Adrenal gland (tissue), 12 donors: Measurements from ENCODE around the gene CPT1C. TPM values are rescaled to one million over a fixed set of nuclear protein-coding genes. Genes with fewer than 3 reads are reported as not detected.

Source experiments
- DNase-seq, 7 donors: peaks; one replicate each; pipeline ENCODE4 v3.0.0-alpha.2; 2019 to 2020
- H3K27ac ChIP-seq, 5 donors: fragments of 200-600 bp; sonication (generic) in 4 of 5; 1 replicate in 3 of 5; 2 replicates in 2 of 5; pipeline versions ENCODE4 v1.5.1 to v1.8.0; 2016 to 2020; ENCODE audit warnings: mild to moderate bottlenecking in 1 of 5
- H3K27me3 ChIP-seq: fragments of 200-600 bp; 2 replicates; pipeline ENCODE4 v1.8.0; 2021
- H3K36me3 ChIP-seq, 2 donors: fragments of 200-600 bp; replicated peaks in 1 of 2; 1 replicate in 1 of 2; 2 replicates in 1 of 2; pipeline versions ENCODE4 v1.5.1 to v1.8.0; 2018 to 2022
- H3K4me1 ChIP-seq, 2 donors: fragments of 200-600 bp; replicated peaks in 1 of 2; 1 replicate in 1 of 2; 2 replicates in 1 of 2; pipeline versions ENCODE4 v1.5.1 to v1.8.0; 2018 to 2021
- H3K4me3 ChIP-seq, 4 donors: fragments of 200-600 bp; sonication (generic) in 3 of 4; one replicate each; pipeline ENCODE4 v1.5.1; 2016 to 2018
- H3K9me3 ChIP-seq, 3 donors: fragments of 200-600 bp; sonication (generic) in 1 of 3; replicated peaks in 1 of 3; 1 replicate in 2 of 3; 2 replicates in 1 of 3; pipeline versions ENCODE4 v1.5.1 to v1.8.0; 2016 to 2021
- POLR2A ChIP-seq, 2 donors: fragments of 450-650 bp; IDR thresholded peaks; one replicate each; pipeline ENCODE4 v1.6.1; 2017; ENCODE audit warnings: antibody characterized with exemption in 2 of 2, mild to moderate bottlenecking in 2 of 2, moderate library complexity in 1 of 2
- WGBS, 4 donors: extraction: QIAGEN DNeasy Blood & Tissue Kit in 2 of 4; methylation state at CpG; one replicate each; pipeline versions ENCODE4 v1.1.5 to v1.1.7; 2013 to 2017; 5-methylcytosine and 5-hydroxymethylcytosine counted together
- intact Hi-C, 2 donors: fragments of 100-400 bp; cut with DNase I; formaldehyde crosslinking; loops; one replicate each; pipeline versions ENCODE4 v1.14.1 to v1.15.0; 2022 to 2023
- microRNA-seq, 3 donors: library from miRNA; unstranded; fragments of <30 nt; microRNA quantifications; one replicate each; pipeline ENCODE4, GENCODE V29; 2017 to 2020
- polyA plus RNA-seq, 3 donors: library from polyadenylated mRNA; stranded (reverse); fragments of 200-250 nt in 2 of 3; fragments of 350-450 nt in 1 of 3; fragmentation: Illumina TruSeq in 1 of 3; extraction: RNeasy Lipid Tissue Mini Kit (QIAGEN cat#74804) in 1 of 3; gene quantifications; one replicate each; pipeline ENCODE4 v1.2.3, GENCODE V29; 2013 to 2014
- small RNA-seq, 2 donors: library from RNA; depleted of rRNA; stranded (forward); fragments of <200 nt; gene quantifications; one replicate each; pipeline ENCODE3, GENCODE V24; 2016
- total RNA-seq, 9 donors: library from RNA; depleted of rRNA in 4 of 9; stranded (reverse); fragments of >200 nt in 4 of 9; fragments of 120-200 nt in 1 of 9; fragmentation: NEBNext Ultra II Directional in 1 of 9; extraction: Animal tissue kit (Norgen Biotek cat#: 25700) in 1 of 9; gene quantifications; one replicate each; pipeline versions ENCODE4 v1.1.0 to v1.2.4, GENCODE V29; 2013 to 2023
- TF ChIP-seq, protein P1 (sequence below), 6 experiments: fragments of 450-650 bp in 4 of 6; fragments of 200-600 bp in 2 of 6; sonication (generic) in 1 of 6; IDR thresholded peaks; 1 replicate in 5 of 6; 2 replicates in 1 of 6; pipeline versions ENCODE4 v1.5.1 to v1.8.0; 2016 to 2021; ENCODE audit warnings: antibody characterized with exemption in 6 of 6, mild to moderate bottlenecking in 2 of 6, moderate library complexity in 1 of 6
- donor health status: healthy with polysubstance abuse.
- donor health status: Bipolar disorder and iron deficiency.
- donor health status: DM: yes; HTN: yes; CAD: no.
- donor health status: DM: no; HTN: no; CAD: no.
- donor health status: DM: no; HTN: no; CAD: no.
- donor health status: DM: yes; HTN: yes; CAD: no.

Gene CPT1C
- total and polyA plus RNA-seq, 12 donors = 2.4 to 55.7 (median 5.9) TPM; not detected in 1

DNA sequence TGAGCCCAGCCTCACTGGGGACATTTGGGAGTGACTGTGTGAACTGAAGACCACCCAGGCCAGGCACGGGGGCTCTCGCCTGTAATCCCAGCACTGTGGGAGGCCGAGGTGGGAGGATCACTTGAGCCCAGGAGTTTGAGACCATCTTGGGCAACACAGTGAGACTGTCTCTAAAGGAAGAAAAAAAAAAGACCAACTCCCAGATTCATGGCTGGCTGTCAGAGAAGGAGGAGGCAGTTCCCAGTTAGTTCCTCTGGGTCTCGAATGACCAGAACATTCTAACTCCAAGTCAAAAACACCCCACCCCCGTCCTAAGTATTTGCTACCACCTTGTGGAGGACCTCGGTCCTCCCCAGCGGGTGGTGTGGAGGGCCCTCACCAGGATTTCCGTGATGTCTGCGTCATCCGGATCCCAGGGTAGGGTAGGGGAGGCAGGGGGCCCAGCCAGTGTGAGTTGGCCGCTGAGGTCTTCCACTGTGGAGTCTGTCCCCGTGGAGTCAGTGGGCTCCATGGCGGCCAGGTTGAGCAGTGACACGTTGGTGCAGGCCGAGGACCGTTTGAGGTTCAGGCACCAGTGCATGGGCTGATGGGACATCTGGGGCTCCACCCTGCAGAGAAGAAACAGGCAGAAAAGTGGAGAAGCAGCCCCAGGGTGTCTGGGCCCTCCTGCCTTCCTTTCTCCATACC is 70.9 kb downstream of the CPT1C start:
- 66 to 77% (median 73%) methylated on average over 8 to 16 of the region's 16 CpGs for WGBS, 4 donors
- H3K27ac ChIP-seq = peak overlapping the region in 3 of 5 donors; percentile 32 to 38 (median 34)
- intact Hi-C loops = no loop called here

DNA sequence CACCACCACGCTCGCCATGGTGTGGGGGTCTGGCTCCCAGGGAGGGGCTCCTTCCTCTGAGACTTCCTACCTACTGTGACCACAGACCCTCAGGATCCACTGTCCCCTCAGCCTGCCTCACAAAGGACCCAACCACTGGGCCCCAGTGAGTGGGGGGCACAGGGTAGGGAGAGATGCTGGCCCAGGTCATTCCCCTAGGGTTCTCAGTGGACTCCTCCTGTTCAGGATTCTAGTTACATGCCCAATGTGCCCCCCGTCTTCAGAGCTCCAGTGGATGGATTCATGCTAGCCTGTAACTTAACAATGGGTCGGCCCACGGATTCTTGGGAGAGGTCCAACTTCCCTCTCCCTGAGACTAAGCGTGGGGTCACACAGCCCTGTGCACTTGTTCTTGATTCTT is 72.3 kb downstream of the CPT1C start, which contains the start of gene TSKS:
TSS of gene TSKS (minus strand) at position 77 of the 400 bp plus-strand sequence. CDS start at position 18, 59 bp downstream.
- Histone ChIP-seq H3K9me3 (no peaks in the 10 kb centered on the region), H3K4me3 (no peak within 1 kb of the TSS), H3K36me3 (no peaks in the 10 kb centered on the region), H3K4me1 (peaks cover 17 to 23% of the 10 kb centered on the region in 2 donors), H3K27me3 (no peaks in the 10 kb centered on the region), H3K27ac (no peak within 1 kb of the TSS)
- TF ChIP-seq POLR2A (IDR thresholded peaks at IDR 0.05) = no peak
- TF ChIP-seq, protein P1, sequence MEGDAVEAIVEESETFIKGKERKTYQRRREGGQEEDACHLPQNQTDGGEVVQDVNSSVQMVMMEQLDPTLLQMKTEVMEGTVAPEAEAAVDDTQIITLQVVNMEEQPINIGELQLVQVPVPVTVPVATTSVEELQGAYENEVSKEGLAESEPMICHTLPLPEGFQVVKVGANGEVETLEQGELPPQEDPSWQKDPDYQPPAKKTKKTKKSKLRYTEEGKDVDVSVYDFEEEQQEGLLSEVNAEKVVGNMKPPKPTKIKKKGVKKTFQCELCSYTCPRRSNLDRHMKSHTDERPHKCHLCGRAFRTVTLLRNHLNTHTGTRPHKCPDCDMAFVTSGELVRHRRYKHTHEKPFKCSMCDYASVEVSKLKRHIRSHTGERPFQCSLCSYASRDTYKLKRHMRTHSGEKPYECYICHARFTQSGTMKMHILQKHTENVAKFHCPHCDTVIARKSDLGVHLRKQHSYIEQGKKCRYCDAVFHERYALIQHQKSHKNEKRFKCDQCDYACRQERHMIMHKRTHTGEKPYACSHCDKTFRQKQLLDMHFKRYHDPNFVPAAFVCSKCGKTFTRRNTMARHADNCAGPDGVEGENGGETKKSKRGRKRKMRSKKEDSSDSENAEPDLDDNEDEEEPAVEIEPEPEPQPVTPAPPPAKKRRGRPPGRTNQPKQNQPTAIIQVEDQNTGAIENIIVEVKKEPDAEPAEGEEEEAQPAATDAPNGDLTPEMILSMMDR (IDR thresholded peaks at IDR 0.05) = no peak
- WGBS, 4 donors = 65 to 84% (median 77%) methylated on average over 5 to 6 of the region's 6 CpGs
- DNase-seq = no peak
- intact Hi-C loops = no loop called here

More for the DNA sequence above, 70.9 kb downstream of the CPT1C start:
- no peaks in the 10 kb centered on the region for H3K36me3 ChIP-seq
- peaks cover 17% of the 10 kb centered on the region in 2 donors for H3K4me1 ChIP-seq
- TF ChIP-seq POLR2A (IDR thresholded peaks at IDR 0.05) = no peak
- TF ChIP-seq, protein P1 (IDR thresholded peaks at IDR 0.05) = no peak
- no peaks in the 10 kb centered on the region for H3K9me3 ChIP-seq
- no peaks in the 10 kb centered on the region for H3K27me3 ChIP-seq
- H3K4me3 ChIP-seq = no peak overlapping the region
- DNase-seq = peak in 1 of 7 donors; percentile 40

Small RNA genes lying within 50 kb of the gene (microRNA-seq; reads per million reads assigned to microRNA genes)
- 0 to 0.28 (median 0) reads per million in 3 donors for gene MIR5088

Small RNA genes lying within 50 kb of the gene (small RNA-seq; reads per million reads assigned to genes)
- gene MIR5088 = 0 to 0.17 reads per million in 2 donors

Other genes starting within 250 kb of the CPT1C start
- gene SLC17A7, start 249.6 kb upstream of the CPT1C start, total RNA-seq = 1 to 10 TPM in 5 of 9 donors, under 1 TPM in 4; 0.06 to 9.6 (median 1.3) TPM
- gene SLC17A7, start 249.6 kb upstream of the CPT1C start, polyA plus RNA-seq = 1 to 10 TPM in 2 of 3 donors, under 1 TPM in 1; 0.18 to 1.9 (median 1.0) TPM
- 100 to 1,000 TPM in 4 of 9 donors, 10 to 100 TPM in 5; 63.1 to 131 (median 87.2) TPM for gene PIH1D1, start 239.3 kb upstream of the CPT1C start, total RNA-seq
- 100 to 1,000 TPM in 1 of 3 donors, 10 to 100 TPM in 2; 26.6 to 103 (median 72.3) TPM for gene PIH1D1, start 239.3 kb upstream of the CPT1C start, polyA plus RNA-seq
- gene ALDH16A1, start 237.9 kb upstream of the CPT1C start, total RNA-seq = 10 to 100 TPM; 15.1 to 47.8 (median 29.1) TPM
- 10 to 100 TPM in 2 of 3 donors, 1 to 10 TPM in 1; 3.6 to 95.5 (median 86.7) TPM for gene ALDH16A1, start 237.9 kb upstream of the CPT1C start, polyA plus RNA-seq
- 10 to 100 TPM in 3 of 9 donors, 1 to 10 TPM in 6; 1.2 to 10.6 (median 8.4) TPM for gene FLT3LG, start 216.9 kb upstream of the CPT1C start, total RNA-seq
- 10 to 100 TPM in 2 of 3 donors, 1 to 10 TPM in 1; 1.8 to 33.8 (median 24.7) TPM for gene FLT3LG, start 216.9 kb upstream of the CPT1C start, polyA plus RNA-seq
- 1,000 to 10,000 TPM; 2,402 to 3,504 (median 2,570) TPM for gene RPL13A, start 203.5 kb upstream of the CPT1C start, total RNA-seq
- 1,000 to 10,000 TPM; 1,750 to 2,828 (median 2,567) TPM for gene RPL13A, start 203.5 kb upstream of the CPT1C start, polyA plus RNA-seq
- gene RPS11, start 194.7 kb upstream of the CPT1C start, total RNA-seq = 1,000 to 10,000 TPM; 1,528 to 3,971 (median 2,257) TPM
- gene RPS11, start 194.7 kb upstream of the CPT1C start, polyA plus RNA-seq = 1,000 to 10,000 TPM; 2,684 to 4,591 (median 2,733) TPM
- 100 to 1,000 TPM; 101 to 505 (median 351) TPM for gene FCGRT, start 178.5 kb upstream of the CPT1C start, total RNA-seq
- gene FCGRT, start 178.5 kb upstream of the CPT1C start, polyA plus RNA-seq = 100 to 1,000 TPM in 2 of 3 donors, 10 to 100 TPM in 1; 90.2 to 253 (median 218) TPM
- 10 to 100 TPM in 8 of 9 donors, 1 to 10 TPM in 1; 8.0 to 56.4 (median 33.1) TPM for gene RCN3, start 163.1 kb upstream of the CPT1C start, total RNA-seq
- gene RCN3, start 163.1 kb upstream of the CPT1C start, polyA plus RNA-seq = 100 to 1,000 TPM in 2 of 3 donors, 1 to 10 TPM in 1; 9.3 to 232 (median 120) TPM
- 10 to 100 TPM; 53.3 to 98.2 (median 63.8) TPM for gene NOSIP, start 110.6 kb upstream of the CPT1C start, total RNA-seq
- 100 to 1,000 TPM in 2 of 3 donors, 10 to 100 TPM in 1; 35.0 to 159 (median 145) TPM for gene NOSIP, start 110.6 kb upstream of the CPT1C start, polyA plus RNA-seq
- 1 to 10 TPM in 2 of 9 donors, under 1 TPM in 5, not detected in 2; 0.28 to 1.2 (median 0.87) TPM for gene PRRG2, start 109.8 kb upstream of the CPT1C start, total RNA-seq
- gene PRRG2, start 109.8 kb upstream of the CPT1C start, polyA plus RNA-seq = 1 to 10 TPM in 1 of 3 donors, under 1 TPM in 2; 0.33 to 1.2 (median 0.71) TPM
- 10 to 100 TPM in 8 of 9 donors, 1 to 10 TPM in 1; 2.9 to 39.3 (median 17.6) TPM for gene PRR12, start 99.9 kb upstream of the CPT1C start, total RNA-seq
- gene PRR12, start 99.9 kb upstream of the CPT1C start, polyA plus RNA-seq = 10 to 100 TPM in 1 of 3 donors, 1 to 10 TPM in 2; 4.2 to 49.8 (median 9.5) TPM
- 10 to 100 TPM in 8 of 9 donors, 1 to 10 TPM in 1; 6.8 to 77.9 (median 37.4) TPM for gene RRAS, start 51.0 kb upstream of the CPT1C start, total RNA-seq
- gene RRAS, start 51.0 kb upstream of the CPT1C start, polyA plus RNA-seq = 100 to 1,000 TPM in 2 of 3 donors, 10 to 100 TPM in 1; 21.9 to 180 (median 167) TPM
- 10 to 100 TPM in 8 of 9 donors, 1 to 10 TPM in 1; 4.2 to 81.3 (median 45.8) TPM for gene SCAF1, start 48.9 kb upstream of the CPT1C start, total RNA-seq
- gene SCAF1, start 48.9 kb upstream of the CPT1C start, polyA plus RNA-seq = 10 to 100 TPM in 2 of 3 donors, 1 to 10 TPM in 1; 7.9 to 67.7 (median 27.1) TPM
- 100 to 1,000 TPM in 2 of 9 donors, 10 to 100 TPM in 7; 33.7 to 108 (median 64.1) TPM for gene IRF3, start 25.3 kb upstream of the CPT1C start, total RNA-seq
- 100 to 1,000 TPM in 2 of 3 donors, 10 to 100 TPM in 1; 23.2 to 328 (median 159) TPM for gene IRF3, start 25.3 kb upstream of the CPT1C start, polyA plus RNA-seq
- 10 to 100 TPM in 4 of 9 donors, 1 to 10 TPM in 5; 3.3 to 16.3 (median 9.7) TPM for gene BCL2L12, start 25.2 kb upstream of the CPT1C start, total RNA-seq
- gene BCL2L12, start 25.2 kb upstream of the CPT1C start, polyA plus RNA-seq = 10 to 100 TPM in 2 of 3 donors, 1 to 10 TPM in 1; 3.5 to 15.4 (median 13.9) TPM
- 100 to 1,000 TPM in 8 of 9 donors, 10 to 100 TPM in 1; 80.4 to 262 (median 160) TPM for gene PRMT1, start 13.8 kb upstream of the CPT1C start, total RNA-seq
- gene PRMT1, start 13.8 kb upstream of the CPT1C start, polyA plus RNA-seq = 100 to 1,000 TPM; 158 to 198 (median 179) TPM
- gene ADM5, start 1.5 kb upstream of the CPT1C start, total RNA-seq = 1 to 10 TPM in 1 of 9 donors, under 1 TPM in 8; 0.18 to 1.2 (median 0.55) TPM
- gene ADM5, start 1.5 kb upstream of the CPT1C start, polyA plus RNA-seq = 1 to 10 TPM in 2 of 3 donors, not detected in 1; 1.9 to 2.0 TPM
- gene TSKS, start 72.2 kb downstream of the CPT1C start, total RNA-seq = under 1 TPM in 5 of 9 donors, not detected in 4; 0.11 to 0.47 (median 0.29) TPM
- gene TSKS, start 72.2 kb downstream of the CPT1C start, polyA plus RNA-seq = 1 to 10 TPM in 1 of 3 donors, under 1 TPM in 1, not detected in 1; 0.94 to 1.7 TPM
- 100 to 1,000 TPM in 8 of 9 donors, 10 to 100 TPM in 1; 59.8 to 455 (median 262) TPM for gene AP2A1, start 75.9 kb downstream of the CPT1C start, total RNA-seq
- 100 to 1,000 TPM in 1 of 3 donors, 10 to 100 TPM in 2; 71.5 to 131 (median 90.3) TPM for gene AP2A1, start 75.9 kb downstream of the CPT1C start, polyA plus RNA-seq
- gene FUZ, start 122.2 kb downstream of the CPT1C start, total RNA-seq = 10 to 100 TPM; 22.0 to 72.5 (median 45.3) TPM
- 10 to 100 TPM in 2 of 3 donors, 1 to 10 TPM in 1; 7.6 to 62.0 (median 47.7) TPM for gene FUZ, start 122.2 kb downstream of the CPT1C start, polyA plus RNA-seq
- 100 to 1,000 TPM in 5 of 9 donors, 10 to 100 TPM in 4; 36.2 to 211 (median 105) TPM for gene MED25, start 127.2 kb downstream of the CPT1C start, total RNA-seq
- 100 to 1,000 TPM in 2 of 3 donors, 10 to 100 TPM in 1; 71.2 to 457 (median 299) TPM for gene MED25, start 127.2 kb downstream of the CPT1C start, polyA plus RNA-seq
- gene PTOV1, start 160.0 kb downstream of the CPT1C start, total RNA-seq = 100 to 1,000 TPM; 163 to 568 (median 257) TPM
- 100 to 1,000 TPM in 2 of 3 donors, 10 to 100 TPM in 1; 78.7 to 620 (median 409) TPM for gene PTOV1, start 160.0 kb downstream of the CPT1C start, polyA plus RNA-seq
- gene PNKP, start 176.5 kb downstream of the CPT1C start, total RNA-seq = 100 to 1,000 TPM in 4 of 9 donors, 10 to 100 TPM in 5; 49.3 to 199 (median 97.7) TPM
- gene PNKP, start 176.5 kb downstream of the CPT1C start, polyA plus RNA-seq = 100 to 1,000 TPM in 2 of 3 donors, 10 to 100 TPM in 1; 40.7 to 344 (median 202) TPM
- gene AKT1S1, start 186.2 kb downstream of the CPT1C start, total RNA-seq = 10 to 100 TPM; 19.8 to 70.3 (median 36.5) TPM
- 10 to 100 TPM; 66.0 to 89.6 (median 75.8) TPM for gene AKT1S1, start 186.2 kb downstream of the CPT1C start, polyA plus RNA-seq
- gene TBC1D17, start 186.6 kb downstream of the CPT1C start, total RNA-seq = 100 to 1,000 TPM in 1 of 9 donors, 10 to 100 TPM in 7, 1 to 10 TPM in 1; 5.8 to 103 (median 51.3) TPM
- gene TBC1D17, start 186.6 kb downstream of the CPT1C start, polyA plus RNA-seq = 100 to 1,000 TPM in 2 of 3 donors, 10 to 100 TPM in 1; 22.4 to 198 (median 113) TPM
- gene IL4I1, start 205.8 kb downstream of the CPT1C start, total RNA-seq = 1 to 10 TPM in 5 of 9 donors, under 1 TPM in 4; 0.18 to 2.1 (median 1.1) TPM
- 1 to 10 TPM in 2 of 3 donors, under 1 TPM in 1; 0.33 to 3.2 (median 2.1) TPM for gene IL4I1, start 205.8 kb downstream of the CPT1C start, polyA plus RNA-seq
- 100 to 1,000 TPM in 1 of 9 donors, 10 to 100 TPM in 8; 14.3 to 103 (median 40.3) TPM for gene ATF5, start 238.1 kb downstream of the CPT1C start, total RNA-seq
- 100 to 1,000 TPM in 1 of 3 donors, 10 to 100 TPM in 2; 67.3 to 114 (median 95.7) TPM for gene ATF5, start 238.1 kb downstream of the CPT1C start, polyA plus RNA-seq
- gene NUP62, start 238.4 kb downstream of the CPT1C start, total RNA-seq = 10 to 100 TPM; 29.3 to 71.8 (median 55.9) TPM
- 10 to 100 TPM; 26.4 to 47.8 (median 31.9) TPM for gene NUP62, start 238.4 kb downstream of the CPT1C start, polyA plus RNA-seq